ENCODE data around the gene TRPV4. TPM values are rescaled to one million over a fixed set of nuclear protein-coding genes. Genes with fewer than 3 reads are reported as not detected.

Gene TRPV4
- total RNA-seq, 1 experiment from 2014 or later: 2.9 TPM

DNA sequence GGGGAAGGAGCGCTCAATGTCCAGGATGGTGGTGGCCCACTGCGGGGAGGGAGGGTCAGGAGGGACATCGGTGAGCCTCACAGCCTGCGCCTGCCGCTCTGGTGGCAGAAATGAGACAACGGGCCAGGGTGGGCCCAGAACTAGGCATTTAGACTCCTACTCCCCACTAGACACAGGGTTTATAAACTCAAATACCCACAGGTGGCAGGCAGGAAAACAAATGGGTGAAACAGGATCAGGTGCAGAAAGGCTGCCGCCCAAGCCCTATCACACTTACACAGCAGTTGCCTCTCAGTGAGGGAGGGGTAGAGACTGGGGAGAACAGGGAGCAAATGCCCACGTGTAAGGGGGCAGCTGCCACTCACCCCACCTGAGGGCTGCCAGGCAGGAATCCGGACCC, 46.4 kb downstream of the TRPV4 start (continued):
- TF ChIP-seq, protein P1, sequence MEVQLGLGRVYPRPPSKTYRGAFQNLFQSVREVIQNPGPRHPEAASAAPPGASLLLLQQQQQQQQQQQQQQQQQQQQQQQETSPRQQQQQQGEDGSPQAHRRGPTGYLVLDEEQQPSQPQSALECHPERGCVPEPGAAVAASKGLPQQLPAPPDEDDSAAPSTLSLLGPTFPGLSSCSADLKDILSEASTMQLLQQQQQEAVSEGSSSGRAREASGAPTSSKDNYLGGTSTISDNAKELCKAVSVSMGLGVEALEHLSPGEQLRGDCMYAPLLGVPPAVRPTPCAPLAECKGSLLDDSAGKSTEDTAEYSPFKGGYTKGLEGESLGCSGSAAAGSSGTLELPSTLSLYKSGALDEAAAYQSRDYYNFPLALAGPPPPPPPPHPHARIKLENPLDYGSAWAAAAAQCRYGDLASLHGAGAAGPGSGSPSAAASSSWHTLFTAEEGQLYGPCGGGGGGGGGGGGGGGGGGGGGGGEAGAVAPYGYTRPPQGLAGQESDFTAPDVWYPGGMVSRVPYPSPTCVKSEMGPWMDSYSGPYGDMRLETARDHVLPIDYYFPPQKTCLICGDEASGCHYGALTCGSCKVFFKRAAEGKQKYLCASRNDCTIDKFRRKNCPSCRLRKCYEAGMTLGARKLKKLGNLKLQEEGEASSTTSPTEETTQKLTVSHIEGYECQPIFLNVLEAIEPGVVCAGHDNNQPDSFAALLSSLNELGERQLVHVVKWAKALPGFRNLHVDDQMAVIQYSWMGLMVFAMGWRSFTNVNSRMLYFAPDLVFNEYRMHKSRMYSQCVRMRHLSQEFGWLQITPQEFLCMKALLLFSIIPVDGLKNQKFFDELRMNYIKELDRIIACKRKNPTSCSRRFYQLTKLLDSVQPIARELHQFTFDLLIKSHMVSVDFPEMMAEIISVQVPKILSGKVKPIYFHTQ (CRISPR knock-in tag; IDR thresholded peaks at IDR 0.05): no peak

DNA sequence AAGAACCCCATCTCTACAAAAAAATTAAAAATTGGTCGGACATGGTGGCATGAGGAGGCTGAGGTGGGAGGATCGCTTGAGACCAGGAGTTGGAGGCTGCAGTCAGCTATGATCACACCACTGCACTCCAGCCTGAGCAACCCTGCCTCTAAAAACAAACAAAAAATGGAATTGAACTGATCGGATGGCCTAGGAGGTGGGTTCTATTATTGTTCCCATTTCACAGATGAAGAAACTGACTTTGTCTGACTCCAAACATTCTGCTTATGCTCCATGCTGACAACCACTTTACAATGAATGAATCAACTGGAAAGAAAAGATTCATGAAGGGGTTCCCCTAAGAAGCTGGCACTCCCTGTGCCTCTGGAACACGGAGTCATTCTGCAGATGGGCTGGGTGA, 47.3 kb downstream of the TRPV4 start:
- Mint-ChIP-seq H3K27ac (no peak overlapping the region), H3K4me3 (no peak overlapping the region), H3K36me3 (no peaks in the 10 kb centered on the region), H3K27me3 (ENCODE audit: low read depth) (no peaks in the 10 kb centered on the region; the same call in 1 of the 2 replicates), H3K4me1 (0 out of 2 replicates have a peak, but pooled peaks cover 3% of the 10 kb centered on the region), H3K9me3 (no peaks in the 10 kb centered on the region)
- ATAC-seq (no peak), DNase-seq (ENCODE audit: low spot score) (no peak)
- TF ChIP-seq NR1H2 (CRISPR knock-in tag; IDR thresholded peaks at IDR 0.05) (no peak), HMGA2 (CRISPR knock-in tag; IDR thresholded peaks at IDR 0.05) (no peak), EMX1 (CRISPR knock-in tag; IDR thresholded peaks at IDR 0.05) (no peak), ESRRA (CRISPR knock-in tag; IDR thresholded peaks at IDR 0.05; ENCODE audit: borderline replicate concordance) (no peak), TEAD4 (CRISPR knock-in tag; IDR thresholded peaks at IDR 0.05) (no peak), CBFB (CRISPR knock-in tag; IDR thresholded peaks at IDR 0.05; ENCODE audit: low read depth) (no peak)
- TF ChIP-seq, protein P2, sequence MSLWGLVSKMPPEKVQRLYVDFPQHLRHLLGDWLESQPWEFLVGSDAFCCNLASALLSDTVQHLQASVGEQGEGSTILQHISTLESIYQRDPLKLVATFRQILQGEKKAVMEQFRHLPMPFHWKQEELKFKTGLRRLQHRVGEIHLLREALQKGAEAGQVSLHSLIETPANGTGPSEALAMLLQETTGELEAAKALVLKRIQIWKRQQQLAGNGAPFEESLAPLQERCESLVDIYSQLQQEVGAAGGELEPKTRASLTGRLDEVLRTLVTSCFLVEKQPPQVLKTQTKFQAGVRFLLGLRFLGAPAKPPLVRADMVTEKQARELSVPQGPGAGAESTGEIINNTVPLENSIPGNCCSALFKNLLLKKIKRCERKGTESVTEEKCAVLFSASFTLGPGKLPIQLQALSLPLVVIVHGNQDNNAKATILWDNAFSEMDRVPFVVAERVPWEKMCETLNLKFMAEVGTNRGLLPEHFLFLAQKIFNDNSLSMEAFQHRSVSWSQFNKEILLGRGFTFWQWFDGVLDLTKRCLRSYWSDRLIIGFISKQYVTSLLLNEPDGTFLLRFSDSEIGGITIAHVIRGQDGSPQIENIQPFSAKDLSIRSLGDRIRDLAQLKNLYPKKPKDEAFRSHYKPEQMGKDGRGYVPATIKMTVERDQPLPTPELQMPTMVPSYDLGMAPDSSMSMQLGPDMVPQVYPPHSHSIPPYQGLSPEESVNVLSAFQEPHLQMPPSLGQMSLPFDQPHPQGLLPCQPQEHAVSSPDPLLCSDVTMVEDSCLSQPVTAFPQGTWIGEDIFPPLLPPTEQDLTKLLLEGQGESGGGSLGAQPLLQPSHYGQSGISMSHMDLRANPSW (CRISPR knock-in tag; conservative IDR thresholded peaks at IDR 0.05; ENCODE audit: low read depth): no peak
- POLR2A ChIA-PET: no interaction called here
- CTCF ChIA-PET: interaction anchor here (1.0 kb wide), 2 partner anchors 10 to 46 kb away, joined by 3 to 5 read pairs; no protein-coding TSS in a partner anchor

DNA sequence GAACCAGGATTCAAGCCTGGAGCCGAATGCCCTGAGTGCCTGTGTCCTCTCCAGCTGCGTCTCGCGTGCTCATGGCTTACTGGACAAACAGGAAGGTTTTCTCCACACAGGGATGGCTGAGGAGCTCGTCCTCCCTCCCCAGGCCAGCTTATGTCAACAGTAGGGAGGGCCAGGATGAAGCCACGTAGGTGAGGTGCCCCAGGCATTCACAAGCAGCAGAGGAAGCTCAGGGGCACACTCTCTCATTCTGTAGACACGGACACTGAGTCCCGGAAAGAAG, 49.3 kb downstream of the TRPV4 start:
- no peak overlapping the region for H3K4me3 Mint-ChIP-seq
- H3K27me3 Mint-ChIP-seq (ENCODE audit: low read depth): no peaks in the 10 kb centered on the region; the same call in 1 of the 2 replicates
- POLR2A ChIA-PET: no interaction called here
- no peak for ATAC-seq
- no peak overlapping the region for H3K27ac Mint-ChIP-seq
- no peaks in the 10 kb centered on the region for H3K36me3 Mint-ChIP-seq
- CTCF ChIA-PET: interaction anchor here (1.1 to 1.5 kb wide), 2 partner anchors 9 to 356 kb away, joined by 3 to 8 read pairs; no protein-coding TSS in a partner anchor
- 0 out of 2 replicates have a peak, but pooled peaks cover 3% of the 10 kb centered on the region for H3K4me1 Mint-ChIP-seq
- peaks cover 6% of the 10 kb centered on the region; the same call in 1 of the 2 replicates for H3K9me3 Mint-ChIP-seq
- no peak for DNase-seq (ENCODE audit: low spot score)
- TF ChIP-seq, protein P3, sequence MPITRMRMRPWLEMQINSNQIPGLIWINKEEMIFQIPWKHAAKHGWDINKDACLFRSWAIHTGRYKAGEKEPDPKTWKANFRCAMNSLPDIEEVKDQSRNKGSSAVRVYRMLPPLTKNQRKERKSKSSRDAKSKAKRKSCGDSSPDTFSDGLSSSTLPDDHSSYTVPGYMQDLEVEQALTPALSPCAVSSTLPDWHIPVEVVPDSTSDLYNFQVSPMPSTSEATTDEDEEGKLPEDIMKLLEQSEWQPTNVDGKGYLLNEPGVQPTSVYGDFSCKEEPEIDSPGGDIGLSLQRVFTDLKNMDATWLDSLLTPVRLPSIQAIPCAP (CRISPR knock-in tag; IDR thresholded peaks at IDR 0.05): no peak
- TF ChIP-seq, protein P2 (CRISPR knock-in tag; conservative IDR thresholded peaks at IDR 0.05; ENCODE audit: low read depth): no peak
- TF ChIP-seq TP53 (CRISPR knock-in tag; IDR thresholded peaks at IDR 0.05) (no peak), RELA (CRISPR knock-in tag; IDR thresholded peaks at IDR 0.05; ENCODE audit: borderline replicate concordance) (no peak), MXD4 (CRISPR knock-in tag; IDR thresholded peaks at IDR 0.05; ENCODE audit: borderline replicate concordance) (no peak), ZNF232 (CRISPR knock-in tag; IDR thresholded peaks at IDR 0.05) (no peak), CREB1 (CRISPR knock-in tag; IDR thresholded peaks at IDR 0.05) (no peak), ZNF671 (CRISPR knock-in tag; IDR thresholded peaks at IDR 0.05) (no peak)
- TF ChIP-seq, protein P4, sequence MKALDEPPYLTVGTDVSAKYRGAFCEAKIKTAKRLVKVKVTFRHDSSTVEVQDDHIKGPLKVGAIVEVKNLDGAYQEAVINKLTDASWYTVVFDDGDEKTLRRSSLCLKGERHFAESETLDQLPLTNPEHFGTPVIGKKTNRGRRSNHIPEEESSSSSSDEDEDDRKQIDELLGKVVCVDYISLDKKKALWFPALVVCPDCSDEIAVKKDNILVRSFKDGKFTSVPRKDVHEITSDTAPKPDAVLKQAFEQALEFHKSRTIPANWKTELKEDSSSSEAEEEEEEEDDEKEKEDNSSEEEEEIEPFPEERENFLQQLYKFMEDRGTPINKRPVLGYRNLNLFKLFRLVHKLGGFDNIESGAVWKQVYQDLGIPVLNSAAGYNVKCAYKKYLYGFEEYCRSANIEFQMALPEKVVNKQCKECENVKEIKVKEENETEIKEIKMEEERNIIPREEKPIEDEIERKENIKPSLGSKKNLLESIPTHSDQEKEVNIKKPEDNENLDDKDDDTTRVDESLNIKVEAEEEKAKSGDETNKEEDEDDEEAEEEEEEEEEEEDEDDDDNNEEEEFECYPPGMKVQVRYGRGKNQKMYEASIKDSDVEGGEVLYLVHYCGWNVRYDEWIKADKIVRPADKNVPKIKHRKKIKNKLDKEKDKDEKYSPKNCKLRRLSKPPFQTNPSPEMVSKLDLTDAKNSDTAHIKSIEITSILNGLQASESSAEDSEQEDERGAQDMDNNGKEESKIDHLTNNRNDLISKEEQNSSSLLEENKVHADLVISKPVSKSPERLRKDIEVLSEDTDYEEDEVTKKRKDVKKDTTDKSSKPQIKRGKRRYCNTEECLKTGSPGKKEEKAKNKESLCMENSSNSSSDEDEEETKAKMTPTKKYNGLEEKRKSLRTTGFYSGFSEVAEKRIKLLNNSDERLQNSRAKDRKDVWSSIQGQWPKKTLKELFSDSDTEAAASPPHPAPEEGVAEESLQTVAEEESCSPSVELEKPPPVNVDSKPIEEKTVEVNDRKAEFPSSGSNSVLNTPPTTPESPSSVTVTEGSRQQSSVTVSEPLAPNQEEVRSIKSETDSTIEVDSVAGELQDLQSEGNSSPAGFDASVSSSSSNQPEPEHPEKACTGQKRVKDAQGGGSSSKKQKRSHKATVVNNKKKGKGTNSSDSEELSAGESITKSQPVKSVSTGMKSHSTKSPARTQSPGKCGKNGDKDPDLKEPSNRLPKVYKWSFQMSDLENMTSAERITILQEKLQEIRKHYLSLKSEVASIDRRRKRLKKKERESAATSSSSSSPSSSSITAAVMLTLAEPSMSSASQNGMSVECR (CRISPR knock-in tag; IDR thresholded peaks at IDR 0.05; ENCODE audit: borderline replicate concordance): no peak
- TF ChIP-seq, protein P5, sequence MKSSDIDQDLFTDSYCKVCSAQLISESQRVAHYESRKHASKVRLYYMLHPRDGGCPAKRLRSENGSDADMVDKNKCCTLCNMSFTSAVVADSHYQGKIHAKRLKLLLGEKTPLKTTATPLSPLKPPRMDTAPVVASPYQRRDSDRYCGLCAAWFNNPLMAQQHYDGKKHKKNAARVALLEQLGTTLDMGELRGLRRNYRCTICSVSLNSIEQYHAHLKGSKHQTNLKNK (CRISPR knock-in tag; IDR thresholded peaks at IDR 0.05): no peak
- TF ChIP-seq, protein P6, sequence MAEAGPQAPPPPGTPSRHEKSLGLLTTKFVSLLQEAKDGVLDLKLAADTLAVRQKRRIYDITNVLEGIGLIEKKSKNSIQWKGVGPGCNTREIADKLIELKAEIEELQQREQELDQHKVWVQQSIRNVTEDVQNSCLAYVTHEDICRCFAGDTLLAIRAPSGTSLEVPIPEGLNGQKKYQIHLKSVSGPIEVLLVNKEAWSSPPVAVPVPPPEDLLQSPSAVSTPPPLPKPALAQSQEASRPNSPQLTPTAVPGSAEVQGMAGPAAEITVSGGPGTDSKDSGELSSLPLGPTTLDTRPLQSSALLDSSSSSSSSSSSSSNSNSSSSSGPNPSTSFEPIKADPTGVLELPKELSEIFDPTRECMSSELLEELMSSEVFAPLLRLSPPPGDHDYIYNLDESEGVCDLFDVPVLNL (CRISPR knock-in tag; IDR thresholded peaks at IDR 0.05; ENCODE audit: borderline replicate concordance, low read depth): no peak
